Measurements from ENCODE around the gene CLIC6. TPM values are rescaled to one million over a fixed set of nuclear protein-coding genes. Genes with fewer than 3 reads are reported as not detected.

The CLIC6 gene
- total and polyA plus RNA-seq, 2 of the 8 experiments (the other 6 are each of a cell fraction or from before 2014, with no cell fraction given), result 0.42 to 1.3 TPM

DNA sequence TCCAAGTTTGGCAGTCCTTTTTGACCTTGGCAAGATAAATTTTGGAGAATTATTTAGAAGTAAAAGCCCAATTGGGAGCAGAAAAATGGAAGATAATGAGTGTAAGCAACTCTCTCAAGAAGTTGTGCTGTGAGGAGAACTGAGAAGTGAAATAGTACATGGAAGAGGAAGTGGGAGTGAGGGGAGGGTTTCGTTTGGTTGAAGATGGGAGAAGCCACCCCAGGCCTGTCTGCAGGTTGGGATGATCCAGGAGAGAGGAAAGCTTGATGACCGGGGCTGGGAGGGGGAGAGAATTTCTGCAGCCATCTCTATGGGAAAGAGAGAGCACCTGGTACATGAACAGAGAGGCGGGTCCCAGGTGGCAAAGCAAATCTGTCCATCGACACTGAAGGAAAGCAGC, 45.3 kb upstream of the CLIC6 start:
- Histone ChIP-seq H2BK12ac (ENCODE audit: low read depth, low read length) (no peak overlapping the region), H3K56ac (replicated peaks; ENCODE audit: insufficient read length, low read depth, low read length) (no peak overlapping the region), H3K79me2 (ENCODE audit: control insufficient read depth in 1 of 2, insufficient read depth in 2 of 2, low read length in 2 of 2) (no peaks in the 10 kb centered on the region), H3K23me2 (ENCODE audit: low read depth, low read length) (no peaks in the 10 kb centered on the region), H2BK20ac (ENCODE audit: low read length) (no peak overlapping the region), H3K18ac (ENCODE audit: extremely low read depth, low read length) (no peak overlapping the region), H2BK15ac (ENCODE audit: low read length) (no peak overlapping the region), H4K91ac (replicated peaks; ENCODE audit: insufficient read length, low read length) (no peak overlapping the region), H3K36me3 (ENCODE audit: control insufficient read depth in 2 of 4, insufficient read depth in 4 of 4, low read length in 3 of 4) (no peaks in the 10 kb centered on the region), H4K8ac (ENCODE audit: extremely low read depth, insufficient read depth, low read length) (no peak overlapping the region), H2BK120ac (replicated peaks; ENCODE audit: low read depth, low read length) (no peak overlapping the region), H3K9me3 (ENCODE audit: insufficient read depth in 2 of 2, low read depth in 1 of 2, low read length in 1 of 2) (no peaks in the 10 kb centered on the region), H2AFZ (ENCODE audit: low read length) (no peak overlapping the region), H4K20me1 (replicated peaks in 1 of 2; ENCODE audit: control insufficient read depth in 1 of 2, insufficient read depth in 2 of 2, low read length in 2 of 2) (no peaks in the 10 kb centered on the region), H3K23ac (ENCODE audit: insufficient read length) (no peak overlapping the region), H3K4me2 (ENCODE audit: insufficient read depth in 1 of 2, low read depth in 2 of 2, low read length in 2 of 2) (no peak overlapping the region), H3K14ac (ENCODE audit: insufficient read length) (no peak overlapping the region), H2AK5ac (ENCODE audit: low read depth, low read length) (no peak overlapping the region), H3K4ac (replicated peaks; ENCODE audit: insufficient read length, low read depth, low read length) (no peak overlapping the region), H3K4me1 (replicated peaks in 1 of 4; ENCODE audit: control insufficient read depth in 3 of 4, insufficient read depth in 4 of 4, low read length in 3 of 4) (no peaks in the 10 kb centered on the region), H2BK5ac (ENCODE audit: low read depth, low read length) (no peak overlapping the region), H3K4me3 (ENCODE audit: extremely low read depth in 1 of 4, insufficient read depth in 2 of 4, low read depth in 3 of 4, low read length in 4 of 4) (no peak overlapping the region), H4K5ac (ENCODE audit: insufficient read length, low read depth, low read length) (no peak overlapping the region), H3K27ac (ENCODE audit: low read depth, low read length) (no peak overlapping the region), H3K9ac (replicated peaks in 1 of 4; ENCODE audit: extremely low read depth in 1 of 4, low read depth in 3 of 4, low read length in 3 of 4) (no peak overlapping the region), H3K27me3 (replicated peaks in 1 of 4; ENCODE audit: control insufficient read depth in 3 of 4, extremely low read depth in 1 of 4, insufficient read depth in 3 of 4, low read length in 3 of 4) (no peaks in the 10 kb centered on the region), H3K79me1 (ENCODE audit: low read depth, low read length) (no peaks in the 10 kb centered on the region)
- FAIRE-seq, result no peak
- 73% methylated on average over 4 of the region's 4 CpGs; no CpG with 5 or more reads in 1 of the 2 experiments for WGBS, 2 experiments (ENCODE audit: extremely low coverage in 1 of 2, insufficient coverage in 1 of 2, insufficient read length in 1 of 2, insufficient replicate concordance in 2 of 2, low coverage in 1 of 2, low lambda C conversion rate in 2 of 2, missing lambda C conversion rate in 1 of 2)
- ChIA-PET CTCF (ENCODE audit: partially characterized antibody) (interaction anchor here (0.5 to 2.0 kb wide), 3 partner anchors 8 to 20 kb away, joined by 3 to 12 read pairs (median 8); no protein-coding TSS in a partner anchor), POLR2A (ENCODE audit: partially characterized antibody) (interaction anchor here (1.1 kb wide), 1 partner anchor 10 kb away, joined by 3 read pairs; no protein-coding TSS in a partner anchor)
- no peak for DNase-seq (ENCODE audit: low read depth in 1 of 2, low spot score in 2 of 2)
- TF ChIP-seq EGR1 (IDR thresholded peaks at IDR 0.05; ENCODE audit: borderline replicate concordance, low read depth, low read length) (no peak), JUN (IDR thresholded peaks at IDR 0.05; ENCODE audit: low read depth, low read length) (no peak), CTBP2 (IDR thresholded peaks at IDR 0.05; ENCODE audit: borderline replicate concordance, insufficient read depth, insufficient read length, low read length) (no peak), BCL11A (IDR thresholded peaks at IDR 0.05; ENCODE audit: low read depth in 2 of 2, low read length in 2 of 2) (no peak), SUZ12 (IDR thresholded peaks at IDR 0.05; ENCODE audit: low read length) (no peak)
